Embryonic facial prominence (tissue), 1 donor: ENCODE data around the gene UBE3B.

ENCODE experiments used
- DNase-seq: peaks from one replicate; pipeline ENCODE4 v3.0.0-alpha.2; 2016; ENCODE audit errors: extremely low spot score

The UBE3B gene

DNA sequence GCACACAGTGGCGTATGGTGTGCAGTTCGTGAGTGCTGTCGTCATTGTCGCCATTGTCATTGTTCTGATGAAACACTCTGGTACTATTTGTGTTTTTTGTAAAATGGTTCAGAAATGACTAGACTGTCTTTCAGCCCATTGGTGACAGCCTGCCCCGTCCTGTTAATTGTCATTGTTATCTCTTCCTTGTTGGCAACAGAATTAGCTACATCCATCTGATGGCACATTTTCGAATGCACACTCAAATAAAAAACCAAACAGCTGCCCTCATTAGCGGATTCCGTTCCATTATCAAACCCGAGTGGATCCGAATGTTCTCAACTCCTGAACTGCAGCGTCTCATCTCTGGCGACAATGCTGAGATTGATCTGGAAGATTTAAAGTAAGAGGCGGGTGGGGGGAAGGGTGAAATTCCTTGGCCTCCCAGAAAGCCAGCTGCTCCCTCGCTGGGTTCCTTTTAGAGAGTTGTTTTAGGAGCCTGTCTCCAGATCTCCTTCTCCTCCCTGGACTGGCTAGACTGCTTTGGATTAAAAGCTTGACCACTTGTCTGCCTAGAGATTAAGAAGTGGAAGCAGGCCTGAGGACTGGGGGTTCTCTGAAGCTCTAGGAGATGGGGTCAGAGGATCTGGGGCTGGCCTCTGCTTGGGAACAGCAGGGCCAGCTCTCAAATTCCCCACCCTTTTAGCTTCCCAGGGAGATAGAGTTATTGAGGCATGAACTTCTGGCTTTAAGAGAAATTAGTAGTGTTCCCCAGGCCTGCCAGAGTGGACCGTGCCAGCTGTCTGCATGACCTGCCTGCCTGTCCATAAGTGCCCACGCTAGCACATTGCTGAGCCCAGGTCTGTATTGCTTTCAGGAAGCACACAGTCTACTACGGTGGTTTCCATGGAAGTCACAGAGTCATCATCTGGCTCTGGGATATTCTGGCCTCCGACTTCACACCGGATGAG lies 52.5 kb downstream of the UBE3B start:
- no peak for DNase-seq

- DNase-seq: no peak
These were observed 54.0 kb downstream of the UBE3B start for GRCh38 chr12:109531411-109531810.

DNA sequence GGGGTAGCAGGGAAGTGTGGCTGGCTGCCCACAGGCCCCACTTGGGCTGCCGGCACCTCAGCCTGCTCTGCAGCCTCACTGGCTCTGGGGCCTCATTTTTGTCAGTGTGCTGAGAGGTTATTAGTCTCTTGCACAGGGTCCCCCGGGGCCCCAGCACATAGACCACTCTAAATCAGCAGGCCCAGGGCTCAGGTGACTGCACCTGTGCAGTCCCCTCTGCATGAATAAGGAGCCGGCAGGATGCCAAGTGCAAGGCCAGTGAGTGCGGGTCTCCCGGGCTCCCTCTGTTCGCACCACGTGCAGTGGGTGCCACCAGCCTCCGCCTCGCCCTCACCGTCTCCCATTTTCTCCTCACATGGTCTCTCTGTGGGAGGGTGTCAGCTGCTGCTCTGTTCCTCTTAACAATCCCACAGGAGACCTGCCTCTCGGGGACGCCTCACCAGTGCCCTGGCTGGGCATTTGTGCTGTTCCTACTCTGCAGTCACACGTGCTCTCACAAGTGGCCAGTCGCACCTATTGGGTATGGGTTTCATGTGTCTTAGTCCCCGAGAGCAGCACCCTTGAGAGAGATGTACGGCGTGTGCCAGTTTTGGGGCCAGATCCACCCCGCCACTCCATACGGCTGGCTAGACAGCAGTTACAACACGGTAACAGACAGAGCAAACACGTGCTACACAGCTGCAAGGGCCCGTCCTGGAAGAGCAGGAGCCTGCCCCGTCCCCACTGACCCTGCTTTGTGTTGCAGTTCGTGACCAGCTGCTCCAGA lies 55.5 kb downstream of the UBE3B start:
- DNase-seq: no peak

DNA sequence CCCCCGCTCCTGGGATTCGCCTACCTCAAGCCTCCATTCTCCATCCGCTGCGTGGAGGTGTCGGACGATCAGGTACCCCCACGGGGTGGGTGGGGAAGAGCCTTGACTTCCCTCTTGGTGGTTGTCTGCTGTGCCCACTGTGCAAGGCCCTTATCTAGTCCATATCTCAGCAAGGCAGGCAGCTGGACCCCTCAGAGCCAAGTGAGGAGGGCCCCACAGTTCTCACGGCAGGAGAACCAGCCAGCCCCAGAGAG lies 56.0 kb downstream of the UBE3B start:
- no peak for DNase-seq

DNA sequence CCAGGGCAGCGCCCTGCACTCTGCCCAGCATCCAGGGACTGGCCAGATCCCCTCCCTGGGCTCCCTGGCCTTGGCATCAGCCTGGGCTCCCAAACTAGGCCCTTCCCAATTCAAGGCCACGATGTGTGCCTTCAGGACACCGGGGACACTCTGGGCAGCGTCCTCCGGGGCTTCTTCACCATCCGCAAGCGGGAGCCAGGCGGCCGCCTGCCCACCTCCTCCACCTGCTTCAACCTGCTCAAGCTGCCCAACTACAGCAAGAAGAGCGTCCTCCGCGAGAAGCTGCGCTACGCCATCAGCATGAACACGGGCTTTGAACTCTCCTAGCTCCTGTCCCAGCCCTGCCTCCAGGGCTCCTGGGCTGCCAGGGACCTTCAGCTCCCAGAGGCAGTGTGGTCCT lies 57.0 kb downstream of the UBE3B start:
- DNase-seq: no peak

DNA sequence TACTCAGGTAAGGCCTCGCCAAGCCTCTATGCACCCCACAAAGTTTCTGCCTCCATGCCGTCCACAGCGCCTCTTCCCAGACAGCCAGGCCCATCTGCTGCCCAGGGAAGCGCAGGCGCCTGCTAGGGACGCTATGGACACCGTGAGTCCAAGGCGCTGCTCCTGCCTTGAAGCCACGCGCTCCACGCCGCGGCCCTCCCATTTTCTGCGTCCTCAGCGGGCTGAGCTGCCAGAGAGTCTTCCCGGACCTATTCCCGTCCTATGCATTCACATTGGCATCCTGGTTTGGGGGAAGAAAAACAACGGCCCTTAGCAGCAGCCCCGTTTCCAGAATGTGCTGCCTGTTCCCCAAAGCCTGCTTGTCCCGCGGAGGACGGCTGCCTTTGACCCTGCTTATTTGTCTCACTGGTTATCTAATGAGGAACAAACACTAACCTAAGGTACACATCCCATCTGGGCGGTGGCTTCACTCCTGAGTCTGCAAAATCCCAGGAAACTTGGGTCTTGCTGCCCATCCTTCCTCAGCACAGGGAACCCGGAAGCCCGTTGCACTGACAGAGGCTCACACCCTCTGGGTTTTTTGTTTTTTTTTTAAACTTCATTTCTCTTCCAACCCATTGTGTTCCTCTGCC lies 57.9 kb downstream of the UBE3B start:
- DNase-seq: no peak

DNA sequence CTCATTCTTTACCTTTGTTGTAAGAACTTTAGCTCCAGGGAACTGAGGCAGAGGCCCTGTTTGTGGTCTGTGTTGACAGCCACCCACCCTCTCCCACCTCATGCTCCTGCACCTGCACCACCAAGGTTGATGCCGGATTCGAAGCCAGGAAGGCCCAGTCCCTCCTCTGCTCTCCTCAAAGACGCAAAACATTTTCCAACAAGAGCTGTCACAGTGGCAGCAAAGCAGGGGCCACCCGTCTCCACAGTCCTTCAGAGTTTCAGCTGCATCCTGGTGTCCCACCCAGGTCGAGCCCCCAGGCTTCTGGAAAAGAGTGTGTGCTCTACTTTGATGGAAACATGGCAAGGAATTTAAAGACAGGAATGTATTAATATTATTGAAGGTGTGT lies 58.4 kb downstream of the UBE3B start:
- no peak for DNase-seq

DNA sequence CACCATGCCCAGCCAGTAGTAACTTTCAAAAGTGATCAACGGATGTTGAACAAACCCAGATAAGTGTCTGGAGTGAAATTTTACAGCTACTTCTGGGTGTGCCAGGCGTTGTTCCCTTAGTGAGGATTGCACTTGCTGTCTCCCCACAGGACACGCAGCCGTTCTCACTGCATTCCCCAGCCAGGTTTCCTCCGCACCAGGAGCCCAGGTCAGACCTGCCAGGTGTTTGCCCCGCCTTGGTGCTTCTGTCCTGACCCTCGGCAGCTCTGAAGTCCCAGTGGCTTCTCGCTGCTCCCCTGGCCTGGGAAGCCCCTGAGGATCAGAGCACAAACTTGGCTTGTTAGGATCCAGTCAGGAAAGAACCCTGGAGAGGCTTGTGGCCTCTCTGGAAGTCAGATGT lies 59.7 kb downstream of the UBE3B start:
- DNase-seq: no peak

DNA sequence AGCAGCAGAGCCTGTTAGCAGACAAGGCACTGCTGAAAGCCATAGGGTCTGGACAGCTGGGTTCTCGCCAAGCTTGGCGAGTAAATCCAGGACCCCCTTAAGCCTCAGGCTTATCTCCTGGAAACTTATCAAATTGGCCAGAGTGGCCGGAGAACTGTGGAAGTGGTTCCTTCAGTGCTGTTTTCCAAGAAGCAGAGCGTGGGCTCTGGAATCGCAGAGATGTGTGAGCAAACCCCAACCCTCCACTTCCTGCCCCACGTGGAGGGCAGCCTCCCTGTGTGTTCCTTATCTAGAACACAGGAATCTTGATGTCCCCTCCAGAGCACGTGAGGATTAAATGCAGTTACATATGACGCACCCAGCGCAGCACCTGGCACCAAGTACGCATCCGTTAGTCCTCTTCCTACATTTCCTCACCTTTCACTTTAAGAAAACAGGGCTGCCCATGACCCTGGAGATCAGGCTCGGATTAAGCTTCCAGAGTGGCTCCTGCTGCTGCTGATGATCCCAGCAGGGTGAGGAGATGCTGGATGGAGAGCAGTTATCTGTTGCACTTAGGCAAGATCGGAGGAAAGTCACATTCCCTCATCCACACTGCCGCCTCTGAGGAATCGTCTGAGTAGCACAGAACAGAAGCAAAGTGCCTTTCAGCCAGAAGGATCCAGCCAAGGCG lies 60.9 kb downstream of the UBE3B start:
- DNase-seq: no peak

GRCh38 chr12:109539508-109539907 lies 62.1 kb downstream of the UBE3B start:
- DNase-seq: no peak

DNA sequence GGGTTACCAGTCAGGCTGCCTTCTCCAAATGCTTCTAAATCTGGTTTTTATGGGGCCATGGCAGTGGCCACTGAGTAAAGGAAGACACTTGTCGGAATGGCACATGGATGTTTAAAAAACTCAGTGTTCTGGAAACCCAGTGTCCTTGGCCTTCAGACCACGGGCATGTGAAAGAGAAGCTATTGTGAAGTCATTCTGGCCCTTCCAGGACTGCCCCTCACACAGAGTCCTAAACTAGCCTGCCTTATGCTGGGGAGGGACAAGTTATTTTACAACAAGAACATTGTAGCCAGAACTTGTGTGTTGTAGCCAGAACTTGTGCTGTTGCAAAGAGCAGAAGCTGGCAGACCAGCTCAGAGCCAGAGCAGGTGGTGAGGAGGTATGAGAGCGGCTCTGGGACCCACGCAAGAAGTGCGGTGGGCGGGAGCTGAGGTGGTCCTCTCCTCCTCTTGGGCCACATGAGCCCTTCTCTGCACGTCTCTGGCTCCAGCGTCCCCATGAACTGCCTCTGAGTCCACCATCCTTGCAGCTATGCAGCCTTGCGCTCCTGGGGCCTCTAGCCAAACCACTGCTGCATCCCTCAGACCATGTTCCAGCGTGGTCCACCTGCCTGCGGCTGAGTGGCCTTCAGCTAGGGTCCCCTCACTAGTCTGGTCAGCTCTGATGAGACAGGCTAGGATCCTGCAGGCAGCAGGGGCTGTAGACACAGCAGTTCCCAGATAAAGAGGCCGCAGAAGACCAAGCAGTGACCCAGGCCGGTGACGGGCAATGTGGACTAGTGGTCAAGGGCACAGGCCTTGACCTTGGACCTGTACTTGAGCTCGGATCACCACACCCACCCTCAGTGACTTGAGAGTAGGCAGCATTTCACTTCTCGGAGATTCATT lies 63.3 kb downstream of the UBE3B start:
- no peak for DNase-seq

DNA sequence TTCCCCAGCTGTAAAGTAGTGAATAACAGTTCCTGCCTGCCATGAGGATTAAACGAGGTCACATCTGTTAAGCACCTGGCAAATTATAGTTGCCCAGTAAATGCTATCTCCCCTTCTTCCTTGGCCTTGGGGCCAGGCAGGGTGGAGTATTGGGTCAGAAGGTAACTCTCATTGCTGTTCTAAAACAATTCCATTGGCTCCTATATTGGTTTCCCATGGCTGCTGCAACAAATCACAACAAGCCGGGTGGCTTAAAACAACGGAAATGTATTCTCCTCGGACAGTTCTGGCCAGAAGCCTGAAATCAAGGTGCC lies 63.9 kb downstream of the UBE3B start:
- DNase-seq: no peak

GRCh38 chr12:109542014-109542413 lies 64.6 kb downstream of the UBE3B start:
- DNase-seq: no peak

DNA sequence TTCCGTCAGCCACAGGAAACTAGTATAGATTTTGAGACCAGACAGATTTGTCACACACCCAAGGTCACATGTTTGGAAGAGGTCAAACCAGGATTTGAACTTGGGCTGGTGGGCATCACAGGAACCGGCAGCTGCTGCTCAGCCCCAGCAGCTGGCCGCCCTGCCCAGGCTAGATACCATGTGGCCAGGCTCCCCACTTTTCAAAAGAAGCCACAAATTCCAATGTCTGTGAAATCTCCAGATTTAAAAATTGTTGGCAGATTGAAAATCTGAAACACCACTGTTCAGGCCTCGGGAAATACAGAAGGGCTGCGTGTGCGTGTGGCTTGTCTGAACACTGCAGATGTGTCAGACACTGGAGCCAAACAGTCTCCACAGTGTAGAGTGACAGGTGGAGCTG lies 65.4 kb downstream of the UBE3B start:
- DNase-seq: no peak

GRCh38 chr12:109544955-109545531 lies 67.6 kb downstream of the UBE3B start:
- no peak for DNase-seq

DNA sequence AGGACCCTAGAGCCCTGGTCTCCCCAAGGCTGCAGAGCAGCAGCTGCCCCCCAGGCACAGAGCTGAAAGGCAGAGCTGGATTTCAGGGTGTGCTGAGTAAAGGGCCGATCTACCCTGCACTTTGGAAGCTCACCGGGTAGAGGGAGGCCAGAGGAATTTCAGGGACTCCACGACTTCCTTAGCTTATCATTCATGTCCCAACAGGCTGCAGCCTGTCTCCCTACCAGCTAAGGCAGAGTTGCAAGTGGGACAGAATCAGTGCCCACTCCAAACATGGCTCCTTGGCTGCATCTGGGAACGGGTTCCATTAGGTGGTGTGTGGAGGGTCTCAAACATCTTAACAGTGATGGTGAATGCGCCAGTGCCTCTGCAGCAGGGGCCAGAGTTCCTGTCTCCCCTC lies 68.4 kb downstream of the UBE3B start:
- DNase-seq: no peak

GRCh38 chr12:109547286-109547685 lies 69.9 kb downstream of the UBE3B start:
- DNase-seq: no peak

- DNase-seq: no peak
These were observed 70.8 kb downstream of the UBE3B start for GRCh38 chr12:109548258-109548657.

GRCh38 chr12:109549613-109550270 lies 72.3 kb downstream of the UBE3B start:
- no peak for DNase-seq

GRCh38 chr12:109550281-109550680 lies 72.8 kb downstream of the UBE3B start:
- no peak for DNase-seq

GRCh38 chr12:109551108-109551507 lies 73.7 kb downstream of the UBE3B start:
- no peak for DNase-seq
